HG03460 (cell line): Measurements from ENCODE around the gene MUTYH.
"Not testable (repeated sequence)": the region's sequence is repeated elsewhere in the genome, so short reads cannot be mapped to it uniquely, and the experiment has no call there.

Experiments
- ATAC-seq: cut with Tn5 transposase; IDR thresholded peaks from one replicate; pipeline ENCODE4 v1.9.1; 2021; ENCODE audit not compliant: unreplicated experiment

MUTYH gene

GRCh38 chr1:45325851-45326506, 14.3 kb downstream of the MUTYH start:
- no peak for ATAC-seq

GRCh38 chr1:45322486-45323040, 17.7 kb downstream of the MUTYH start:
- ATAC-seq, result no peak

GRCh38 chr1:45321444-45321843, 18.8 kb downstream of the MUTYH start:
- ATAC-seq, result no peak

GRCh38 chr1:45319761-45320160, 20.5 kb downstream of the MUTYH start:
- no peak for ATAC-seq

- ATAC-seq, result no peak
Observed at GRCh38 chr1:45317166-45317565, 23.1 kb downstream of the MUTYH start.

GRCh38 chr1:45314266-45314665, 26.0 kb downstream of the MUTYH start:
- no peak for ATAC-seq

- ATAC-seq, result no peak
Observed at GRCh38 chr1:45306905-45307304, 33.3 kb downstream of the MUTYH start.

- no peak for ATAC-seq
Observed at GRCh38 chr1:45306319-45306718, 33.9 kb downstream of the MUTYH start.

- ATAC-seq, result no peak
Observed at GRCh38 chr1:45305231-45305630, 35.0 kb downstream of the MUTYH start.

GRCh38 chr1:45304311-45305081, 35.7 kb downstream of the MUTYH start:
- peak; percentile 5 for ATAC-seq

GRCh38 chr1:45303520-45304310, 36.5 kb downstream of the MUTYH start:
- peak; percentile 66 for ATAC-seq

GRCh38 chr1:45302505-45303150, 37.6 kb downstream of the MUTYH start:
- no peak for ATAC-seq

- ATAC-seq, result no peak
Observed at GRCh38 chr1:45300669-45300997, 39.6 kb downstream of the MUTYH start.

- ATAC-seq, result no peak
Observed at GRCh38 chr1:45299981-45300668, 40.1 kb downstream of the MUTYH start.

GRCh38 chr1:45299296-45299695, 40.9 kb downstream of the MUTYH start:
- no peak for ATAC-seq

GRCh38 chr1:45297666-45298356, 42.4 kb downstream of the MUTYH start:
- no peak for ATAC-seq

GRCh38 chr1:45291716-45292115, 48.5 kb downstream of the MUTYH start:
- ATAC-seq, result no peak

GRCh38 chr1:45291002-45291401, 49.2 kb downstream of the MUTYH start:
- not testable (repeated sequence) for ATAC-seq

- not testable (repeated sequence) for ATAC-seq
Observed at GRCh38 chr1:45286521-45286920, 53.7 kb downstream of the MUTYH start.

GRCh38 chr1:45284858-45285257, 55.4 kb downstream of the MUTYH start:
- ATAC-seq, result not testable (repeated sequence)
